Stimulated activated CD8-positive, alpha-beta memory T cell treated with anti-CD3 and anti-CD28 coated beads, Interleukin-15, amount 100 ng/mL, for 48 hours (primary cell): ENCODE data around the gene BUB1B.
"Not testable (repeated sequence)": the region's sequence is repeated elsewhere in the genome, so short reads cannot be mapped to it uniquely, and the experiment has no call there.

Source experiments
- DNase-seq, 2 donors: peaks; one replicate each; pipeline ENCODE4 v3.0.0-alpha.2; 2020; ENCODE audit warnings: low read depth in 2 of 2

The BUB1B gene

DNA sequence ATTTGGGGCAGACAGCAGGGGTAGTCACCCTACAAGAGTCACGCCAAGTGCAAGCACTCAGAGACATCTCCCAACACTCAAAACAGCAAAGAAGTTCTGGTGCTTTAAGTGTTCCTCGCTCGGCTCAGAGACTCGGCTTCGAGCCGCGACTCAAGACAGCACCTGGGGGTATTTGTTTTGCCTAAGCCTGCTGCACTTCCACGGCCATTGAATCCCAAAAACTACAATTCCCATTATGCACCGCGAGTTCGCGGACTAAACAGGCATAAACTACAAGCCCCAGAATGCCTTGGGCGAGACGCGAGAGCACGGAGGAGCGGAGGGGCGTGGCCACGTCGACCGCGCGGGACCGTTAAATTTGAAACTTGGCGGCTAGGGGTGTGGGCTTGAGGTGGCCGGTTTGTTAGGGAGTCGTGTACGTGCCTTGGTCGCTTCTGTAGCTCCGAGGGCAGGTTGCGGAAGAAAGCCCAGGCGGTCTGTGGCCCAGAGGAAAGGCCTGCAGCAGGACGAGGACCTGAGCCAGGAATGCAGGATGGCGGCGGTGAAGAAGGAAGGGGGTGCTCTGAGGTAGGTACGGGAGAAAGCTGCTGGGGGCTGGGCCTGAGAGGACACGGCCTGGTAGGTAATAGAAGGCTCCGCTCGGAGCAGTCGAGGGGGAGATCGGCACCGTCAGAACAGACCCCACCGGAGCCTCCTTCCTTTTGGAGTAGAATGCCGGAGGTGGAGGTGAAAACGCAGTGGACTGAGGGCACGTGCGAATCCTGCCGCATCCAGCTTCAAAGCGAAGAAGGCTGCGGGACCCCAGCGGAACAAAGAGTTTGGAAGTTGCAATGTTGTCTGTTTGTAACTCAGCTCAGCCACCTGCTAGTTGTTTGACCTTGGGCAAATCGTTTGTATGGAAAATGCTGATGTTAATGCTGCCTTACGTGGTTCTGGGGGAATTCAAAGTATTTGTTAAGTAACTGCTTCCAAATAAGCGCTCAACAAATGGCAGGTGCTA, at the start of gene BUB1B:
Gene BUB1B, plus strand, starts transcription at position 381 of the 1,000 bp plus-strand sequence. Its CDS starts 152 bp downstream, at position 533.
- peak; percentile 84 to 89 for DNase-seq

DNA sequence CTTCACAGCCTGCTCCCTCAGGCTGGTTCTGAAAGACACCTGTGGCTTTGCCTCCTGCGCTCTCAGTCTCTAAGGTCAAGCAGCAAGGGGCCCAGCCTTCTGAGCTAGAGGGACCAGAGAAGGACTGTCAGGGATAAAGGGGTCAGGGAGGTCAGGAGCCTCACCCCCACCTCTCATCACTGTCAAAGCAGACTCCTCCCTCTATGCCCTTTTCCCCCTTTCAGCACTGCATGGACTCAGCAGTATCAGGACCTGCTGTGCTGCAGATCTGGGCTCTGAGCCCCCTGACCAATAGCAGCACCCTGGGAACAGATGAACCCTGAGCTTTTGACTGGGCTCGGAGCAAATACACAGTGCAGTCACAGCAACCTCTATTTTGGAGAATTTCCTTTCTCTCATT, 49.0 kb upstream of the BUB1B start:
- no peak for DNase-seq

DNA sequence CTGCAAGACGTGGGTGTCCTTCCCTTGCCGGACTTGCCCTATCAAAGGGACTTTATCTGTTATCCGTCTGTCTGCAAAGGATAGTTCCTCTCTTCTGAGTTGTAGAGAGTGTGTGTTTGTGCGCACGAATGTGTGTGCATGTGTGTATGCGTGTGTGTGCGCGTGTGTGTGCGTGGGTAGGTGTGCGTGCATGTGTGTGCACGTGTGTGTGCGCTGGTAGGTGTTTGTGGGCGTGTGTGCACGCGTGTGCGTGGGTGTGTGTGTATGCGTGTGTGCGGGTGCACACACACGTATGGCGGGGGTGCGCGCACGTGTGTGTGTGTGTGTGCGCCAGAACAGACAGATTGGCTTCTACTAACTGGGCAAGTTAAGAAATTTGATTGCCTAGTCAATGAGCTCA, 48.1 kb upstream of the BUB1B start:
- DNase-seq, result no peak

DNA sequence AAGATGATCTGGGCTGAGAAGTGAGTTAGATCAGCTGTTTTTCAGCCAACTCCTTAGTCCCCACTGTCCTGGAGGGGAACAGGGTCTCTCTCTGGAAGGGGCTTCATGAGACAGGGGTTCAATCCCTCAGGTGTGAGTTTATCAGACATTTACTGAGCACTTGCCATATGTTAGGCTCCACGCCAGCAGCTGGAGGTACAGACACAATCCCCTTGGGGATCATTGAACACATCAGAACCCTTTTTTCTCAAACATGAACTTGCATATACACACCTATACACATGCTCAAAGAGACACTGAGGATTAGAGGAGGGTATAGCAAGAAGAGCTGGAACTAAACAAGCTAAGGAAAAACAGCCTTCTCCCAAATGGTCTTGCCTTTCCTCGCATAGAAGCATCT, 46.7 kb upstream of the BUB1B start:
- no peak for DNase-seq

- not testable (repeated sequence) for DNase-seq
Observed at GRCh38 chr15:40115106-40115505, 45.8 kb upstream of the BUB1B start.

GRCh38 chr15:40115670-40116093, 45.2 kb upstream of the BUB1B start:
- peak; percentile 32 to 43 for DNase-seq

- DNase-seq, result no peak
Observed at GRCh38 chr15:40118473-40118872, 42.4 kb upstream of the BUB1B start.

DNA sequence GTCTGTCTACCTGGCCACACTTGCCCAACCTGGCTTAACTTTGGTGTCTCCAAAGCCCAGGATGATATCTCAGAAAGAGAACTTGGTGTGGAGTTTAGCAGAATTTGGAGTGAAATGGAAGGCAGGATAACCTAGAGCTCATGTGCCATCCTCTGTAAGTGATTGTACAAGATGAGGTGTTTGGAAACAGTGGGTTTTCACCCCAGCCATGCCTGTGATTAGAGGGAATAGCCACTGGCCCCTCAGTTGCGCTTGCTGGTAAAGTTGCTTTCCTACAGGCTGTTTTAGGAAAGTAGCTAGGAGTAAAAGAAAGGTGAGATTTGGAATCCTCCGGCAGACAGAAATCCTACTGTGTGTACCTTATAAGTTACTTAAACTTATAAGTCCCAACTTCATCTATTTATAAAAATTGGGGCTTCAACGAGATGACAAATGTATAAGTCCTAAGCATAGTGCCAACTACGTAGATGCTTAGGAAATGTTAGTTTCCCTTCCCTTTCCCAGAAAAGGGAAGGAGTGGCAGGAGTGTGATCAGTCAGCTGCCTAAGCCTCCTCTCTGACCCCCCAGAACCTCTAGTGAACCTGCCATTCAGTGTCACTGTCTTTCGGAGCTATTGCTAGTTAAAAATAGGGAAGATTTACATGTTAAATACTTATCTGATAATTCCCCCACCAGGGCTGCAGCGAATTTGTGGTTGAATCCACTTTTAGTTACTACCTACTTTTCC, 38.8 kb upstream of the BUB1B start:
- no peak for DNase-seq

DNA sequence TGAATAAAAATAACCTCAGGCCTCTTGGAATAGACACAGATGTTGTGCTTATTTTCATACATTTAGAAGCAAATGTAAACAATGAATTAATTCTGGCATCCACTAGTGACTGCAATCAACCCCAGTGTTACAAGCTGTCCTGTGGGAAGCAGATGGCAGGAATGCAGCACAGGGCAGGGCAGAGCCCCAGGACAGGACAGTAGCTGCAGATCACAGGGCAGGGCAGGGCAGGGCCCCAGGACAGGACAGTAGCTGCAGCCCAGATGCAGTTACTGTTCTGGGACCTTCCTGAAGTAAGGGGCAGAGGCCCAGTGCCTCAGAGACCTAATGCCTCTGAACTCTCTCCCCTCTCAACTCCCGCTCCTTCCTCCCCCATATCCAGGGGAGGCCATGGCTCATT, 37.9 kb upstream of the BUB1B start:
- not testable (repeated sequence) for DNase-seq

- not testable (repeated sequence) for DNase-seq
Observed at GRCh38 chr15:40123863-40124262, 37.0 kb upstream of the BUB1B start.

DNA sequence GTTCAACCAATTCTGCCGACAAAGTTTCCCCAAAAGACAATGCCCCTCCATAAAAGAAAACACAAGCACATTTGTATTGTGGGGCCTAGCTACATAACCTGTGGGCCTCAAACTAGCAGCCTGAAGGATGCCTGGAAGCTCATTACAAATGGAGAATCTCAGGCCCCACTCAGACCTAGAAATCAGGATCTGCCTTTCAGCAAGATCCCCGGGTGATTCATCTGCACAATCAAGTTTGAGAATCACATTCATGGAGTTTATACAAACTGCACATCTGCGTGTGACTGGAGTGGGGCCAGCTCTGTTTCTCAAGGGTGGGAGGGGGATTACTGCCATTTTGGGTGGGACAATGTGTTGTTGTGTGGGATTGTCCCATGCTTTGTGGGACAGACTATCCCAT, 36.5 kb upstream of the BUB1B start:
- DNase-seq, result not testable (repeated sequence)

DNA sequence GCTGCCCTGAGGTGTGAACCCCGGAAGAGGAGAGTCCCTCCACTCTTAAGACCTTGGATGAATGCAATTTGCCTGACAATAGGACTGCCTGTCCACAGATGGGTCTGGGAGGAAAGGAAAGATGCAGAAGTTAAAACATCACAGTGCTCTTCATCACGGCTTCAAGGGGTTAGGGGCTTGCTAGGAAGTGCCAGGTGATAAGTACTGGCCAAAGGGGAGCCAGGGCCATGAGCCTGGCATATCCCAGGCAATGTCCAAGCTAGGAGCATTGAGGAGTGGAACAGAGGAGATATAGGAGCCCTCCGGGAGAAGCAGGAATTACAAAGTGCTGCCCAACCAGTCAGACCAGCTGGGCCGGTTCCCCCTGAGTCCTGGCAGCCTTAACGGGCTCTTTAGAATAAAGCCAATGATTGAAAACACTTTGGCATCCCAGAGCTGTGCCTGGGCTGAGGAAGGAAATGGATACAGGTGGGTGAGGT, 36.0 kb upstream of the BUB1B start:
- not testable (repeated sequence) for DNase-seq

- DNase-seq, result no peak
Observed at GRCh38 chr15:40125950-40126349, 34.9 kb upstream of the BUB1B start.

DNA sequence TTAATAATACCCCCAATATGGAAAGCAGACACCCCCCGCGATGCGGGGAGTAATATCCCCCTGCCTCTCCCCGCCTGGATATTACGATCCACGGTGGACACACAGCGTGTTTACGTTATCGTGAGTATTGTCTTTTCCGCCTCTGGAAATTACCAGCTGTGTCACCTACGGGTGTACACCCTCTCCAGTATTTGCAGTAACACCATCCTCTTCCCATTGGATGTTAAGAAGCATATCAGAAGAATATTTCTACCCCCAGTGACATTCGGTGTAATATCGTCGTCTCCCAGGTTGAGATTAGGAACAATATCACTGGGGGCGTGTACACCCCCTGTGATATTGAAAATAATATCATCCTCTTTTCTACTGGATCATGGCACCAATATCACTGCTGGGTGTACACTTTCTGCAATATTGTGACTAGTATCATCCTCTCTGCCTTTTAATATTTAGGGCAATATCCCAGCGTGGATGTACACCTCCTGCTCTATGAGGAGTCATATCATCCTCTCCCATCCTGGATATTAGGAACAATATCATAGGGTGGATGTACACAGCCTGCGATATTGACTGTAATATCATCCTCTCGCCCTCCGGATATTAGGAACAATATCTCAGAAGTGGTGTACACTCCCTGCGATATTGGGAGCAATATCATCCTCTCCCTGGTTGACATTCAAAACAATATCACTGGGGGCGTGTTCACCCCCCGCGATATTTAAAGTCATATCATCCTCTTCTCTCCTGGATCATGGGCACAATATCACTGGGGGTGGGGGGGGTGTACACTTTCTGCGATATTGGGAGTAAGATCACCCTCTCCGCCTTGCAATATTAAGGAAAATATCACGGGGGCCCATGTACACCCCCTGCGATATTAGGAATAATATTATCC, 31.9 kb upstream of the BUB1B start:
- DNase-seq, result no peak

DNA sequence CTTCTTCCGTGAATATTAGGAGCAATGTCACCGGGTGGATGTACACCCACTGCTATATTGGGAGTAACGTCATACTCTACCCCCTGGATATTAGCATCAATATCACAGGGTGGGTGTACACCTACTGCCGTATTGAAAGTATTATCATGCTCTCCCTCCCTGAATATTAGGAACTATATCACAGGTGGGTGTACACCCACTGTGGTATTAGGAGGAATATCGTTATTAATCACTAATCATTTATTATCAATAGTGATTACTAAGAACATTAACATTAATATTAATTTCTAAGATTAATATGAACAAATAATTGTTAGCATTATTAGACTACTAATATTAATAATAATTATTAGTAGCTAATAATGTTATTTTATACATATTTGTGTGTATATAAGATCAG, 30.8 kb upstream of the BUB1B start:
- no peak for DNase-seq

- no peak for DNase-seq
Observed at GRCh38 chr15:40130799-40131502, 29.9 kb upstream of the BUB1B start.

GRCh38 chr15:40133544-40133943, 27.3 kb upstream of the BUB1B start:
- no peak for DNase-seq

DNA sequence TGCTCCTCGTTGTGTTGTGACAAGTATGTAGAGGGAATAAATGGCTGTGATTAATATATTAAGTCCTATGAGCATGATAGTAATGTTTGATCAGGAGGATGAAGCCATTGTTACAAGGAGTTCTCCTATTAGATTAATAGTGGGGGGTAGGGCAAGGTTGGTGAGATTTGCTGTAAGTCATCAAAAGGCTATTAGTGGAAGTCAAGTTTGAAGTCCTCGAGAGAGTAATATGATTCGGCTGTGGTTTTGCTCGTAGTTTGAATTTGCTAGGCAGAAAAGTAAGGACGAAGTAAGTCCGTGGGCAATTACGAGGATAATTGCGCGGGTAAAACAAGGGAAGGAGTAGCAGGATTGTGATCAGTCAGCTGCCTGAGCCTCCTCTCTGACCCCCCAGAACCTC, 26.0 kb upstream of the BUB1B start:
- DNase-seq, result no peak

DNA sequence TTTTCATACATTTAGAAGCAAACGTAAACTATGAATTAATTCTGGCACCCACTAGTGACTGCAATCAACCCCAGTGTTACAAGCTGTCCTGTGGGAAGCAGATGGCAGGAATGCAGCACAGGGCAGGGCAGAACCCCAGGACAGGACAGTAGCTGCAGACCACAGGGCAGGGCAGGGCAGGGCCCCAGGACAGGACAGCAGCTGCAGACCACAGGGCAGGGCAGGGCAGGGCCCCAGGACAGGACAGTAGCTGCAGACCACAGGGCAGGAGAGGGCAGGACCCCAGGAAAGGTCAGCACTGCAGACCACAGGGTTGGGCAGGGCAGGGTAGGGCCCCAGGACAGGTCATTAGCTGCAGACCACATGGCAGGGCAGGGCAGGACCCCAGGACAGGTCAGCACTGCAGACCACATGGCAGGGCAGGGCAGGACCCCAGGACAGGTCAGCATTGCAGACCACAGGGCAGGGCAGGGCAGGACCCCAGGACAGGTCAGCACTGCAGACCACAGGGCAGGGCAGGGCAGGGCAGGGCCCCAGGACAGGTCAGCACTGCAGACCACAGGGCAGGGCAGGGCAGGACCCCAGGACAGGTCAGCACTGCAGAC, 24.9 kb upstream of the BUB1B start:
- not testable (repeated sequence) for DNase-seq
